ENCODE data around the gene MESP1. TPM values are rescaled to one million over a fixed set of nuclear protein-coding genes. Genes with fewer than 3 reads are reported as not detected.

MESP1 gene
- total and polyA plus RNA-seq, 2 of the 4 experiments (the other 2 are of a cell fraction), result under 0.01 to 0.10 TPM

DNA sequence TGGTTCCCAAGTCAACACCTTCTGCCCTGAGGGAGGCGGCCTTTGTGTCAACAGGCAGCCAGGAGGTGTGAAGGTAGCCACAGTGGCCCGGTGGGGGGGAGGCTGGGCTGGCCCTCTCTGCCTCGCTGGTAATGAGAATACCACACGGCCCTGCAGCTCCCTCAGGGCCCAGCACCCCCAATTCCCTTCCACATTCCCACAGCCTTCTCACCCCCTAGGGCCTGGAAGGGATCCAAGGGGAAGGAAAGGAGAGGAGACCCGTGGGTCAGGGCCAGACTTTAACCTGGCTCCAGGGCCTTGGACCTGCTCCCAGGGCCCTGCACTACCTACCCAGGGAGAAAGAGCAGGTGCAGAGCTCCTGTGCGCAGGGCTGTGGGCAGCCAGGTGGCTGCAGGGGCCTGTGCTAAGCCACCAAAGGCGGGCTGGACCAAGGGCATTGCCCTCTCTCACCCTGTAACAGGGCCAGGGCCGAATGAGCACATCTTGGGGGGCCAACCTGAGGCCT is 16.4 kb upstream of the MESP1 start:
- in situ Hi-C loops (cut with MboI; ENCODE audit: low sequenced_read_pairs), result no loop called here
- H4K5ac ChIP-seq (ENCODE audit: low read depth, low read length), result no peak overlapping the region
- H3K36me3 ChIP-seq (ENCODE audit: control insufficient read depth, insufficient read depth, low read length), result no peaks in the 10 kb centered on the region
- H3K79me1 ChIP-seq (ENCODE audit: low read depth in 1 of 2, low read length in 2 of 2), result no peaks in the 10 kb centered on the region
- no peak overlapping the region for H2BK120ac ChIP-seq (ENCODE audit: low read depth, low read length)
- H2BK5ac ChIP-seq (ENCODE audit: low read depth, low read length, poor library complexity, severe bottlenecking), result no peak overlapping the region
- H3K23ac ChIP-seq (ENCODE audit: low read depth, low read length), result no peak overlapping the region
- no peaks in the 10 kb centered on the region for H3K27me3 ChIP-seq (ENCODE audit: control insufficient read depth, insufficient read depth, low read length)
- H3K9ac ChIP-seq (ENCODE audit: low read depth, low read length), result no peak overlapping the region
- H4K91ac ChIP-seq (ENCODE audit: insufficient read depth, low read depth, low read length), result no peak overlapping the region
- no TSS peak for BruUV-seq (replicated peaks)
- CTCF ChIA-PET, result no interaction called here
- no peak overlapping the region for H3K4me3 ChIP-seq (ENCODE audit: insufficient read depth, low read depth, low read length)
- no CpG with 5 or more reads among the region's 8 CpGs for WGBS, 2 experiments (ENCODE audit: extremely low coverage in 2 of 2, insufficient read length in 1 of 2)
- no peaks in the 10 kb centered on the region for H3K9me1 ChIP-seq (ENCODE audit: insufficient read depth, low read length)
- dilution Hi-C loops (cut with HindIII; ENCODE audit: low sequenced_read_pairs, unreplicated experiment), result loop anchor here (25.0 kb wide), 1 partner anchor 95 kb away; no protein-coding TSS in a partner anchor
- H4K20me1 ChIP-seq (ENCODE audit: insufficient read depth, low read length), result no peaks in the 10 kb centered on the region
- H3K4me1 ChIP-seq (ENCODE audit: control insufficient read depth, insufficient read depth, low read length), result peaks cover 12% of the 10 kb centered on the region
- H2BK20ac ChIP-seq (ENCODE audit: low read depth, low read length), result no peak overlapping the region
- H3K27ac ChIP-seq (ENCODE audit: insufficient read depth, low read length), result no peak overlapping the region
- no peaks in the 10 kb centered on the region for H3K9me3 ChIP-seq (ENCODE audit: control insufficient read depth, insufficient read depth, low read length)
- H2AK5ac ChIP-seq (ENCODE audit: low read depth, low read length), result no peak overlapping the region
- POLR2A ChIA-PET (ENCODE audit: unreplicated experiment), result no interaction called here
- no peak overlapping the region for H3K14ac ChIP-seq (replicated peaks; ENCODE audit: low read depth, low read length)
- no peak overlapping the region for H3K4me2 ChIP-seq (ENCODE audit: low read depth, low read length)
- H4K8ac ChIP-seq (ENCODE audit: low read depth in 2 of 2, low read length in 2 of 2), result no peak overlapping the region
- no peak overlapping the region for H2BK15ac ChIP-seq (ENCODE audit: low read depth, low read length)
- DNase-seq (no peak), ATAC-seq (ENCODE audit: low read depth) (no peak)
- TF ChIP-seq CEBPB (IDR thresholded peaks at IDR 0.05; ENCODE audit: low read depth, low read length) (no peak), RAD21 (IDR thresholded peaks at IDR 0.05; ENCODE audit: low read length) (no peak), MAZ (IDR thresholded peaks at IDR 0.05; ENCODE audit: borderline replicate concordance, low read depth, low read length) (no peak), FOS (IDR thresholded peaks at IDR 0.05; ENCODE audit: low read depth, low read length) (no peak), CHD1 (IDR thresholded peaks at IDR 0.05; ENCODE audit: low read depth, low read length) (no peak), MAFK (IDR thresholded peaks at IDR 0.05; ENCODE audit: low read depth, low read length) (no peak), MXI1 (IDR thresholded peaks at IDR 0.05; ENCODE audit: borderline replicate concordance, low read depth, low read length) (no peak), BHLHE40 (IDR thresholded peaks at IDR 0.05; ENCODE audit: low read depth, low read length) (no peak), USF2 (IDR thresholded peaks at IDR 0.05; ENCODE audit: low read depth, low read length) (no peak)
- TF ChIP-seq, protein P1, sequence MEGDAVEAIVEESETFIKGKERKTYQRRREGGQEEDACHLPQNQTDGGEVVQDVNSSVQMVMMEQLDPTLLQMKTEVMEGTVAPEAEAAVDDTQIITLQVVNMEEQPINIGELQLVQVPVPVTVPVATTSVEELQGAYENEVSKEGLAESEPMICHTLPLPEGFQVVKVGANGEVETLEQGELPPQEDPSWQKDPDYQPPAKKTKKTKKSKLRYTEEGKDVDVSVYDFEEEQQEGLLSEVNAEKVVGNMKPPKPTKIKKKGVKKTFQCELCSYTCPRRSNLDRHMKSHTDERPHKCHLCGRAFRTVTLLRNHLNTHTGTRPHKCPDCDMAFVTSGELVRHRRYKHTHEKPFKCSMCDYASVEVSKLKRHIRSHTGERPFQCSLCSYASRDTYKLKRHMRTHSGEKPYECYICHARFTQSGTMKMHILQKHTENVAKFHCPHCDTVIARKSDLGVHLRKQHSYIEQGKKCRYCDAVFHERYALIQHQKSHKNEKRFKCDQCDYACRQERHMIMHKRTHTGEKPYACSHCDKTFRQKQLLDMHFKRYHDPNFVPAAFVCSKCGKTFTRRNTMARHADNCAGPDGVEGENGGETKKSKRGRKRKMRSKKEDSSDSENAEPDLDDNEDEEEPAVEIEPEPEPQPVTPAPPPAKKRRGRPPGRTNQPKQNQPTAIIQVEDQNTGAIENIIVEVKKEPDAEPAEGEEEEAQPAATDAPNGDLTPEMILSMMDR (conservative IDR thresholded peaks at IDR 0.05; ENCODE audit: low read depth, low read length), result no peak
- no peak overlapping the region for H3K4ac ChIP-seq (ENCODE audit: low read depth, low read length)
- no peak overlapping the region for H3K18ac ChIP-seq (ENCODE audit: low read depth, low read length)
- H2AK9ac ChIP-seq (replicated peaks; ENCODE audit: low read depth, low read length, poor library complexity), result peak overlapping the region; percentile 37
- H2AFZ ChIP-seq (replicated peaks; ENCODE audit: low read length, poor library complexity), result peak overlapping the region; percentile 43
- no peak overlapping the region for H3K56ac ChIP-seq (ENCODE audit: extremely low read depth, insufficient read depth, low read length)
- intact Hi-C loops (cut with micrococcal nuclease), result no loop called here
